Hematopoietic multipotent progenitor cell treated with erythropoietin and hydrocortisone succinate and interleukin-3 and kit ligand, for 4 days (in vitro differentiated cells): ENCODE measurements around the gene AADACL3.

Experiments used
- DNase-seq: peaks from one replicate; pipeline ENCODE4 v3.0.0-alpha.2; 2015

Gene AADACL3

DNA sequence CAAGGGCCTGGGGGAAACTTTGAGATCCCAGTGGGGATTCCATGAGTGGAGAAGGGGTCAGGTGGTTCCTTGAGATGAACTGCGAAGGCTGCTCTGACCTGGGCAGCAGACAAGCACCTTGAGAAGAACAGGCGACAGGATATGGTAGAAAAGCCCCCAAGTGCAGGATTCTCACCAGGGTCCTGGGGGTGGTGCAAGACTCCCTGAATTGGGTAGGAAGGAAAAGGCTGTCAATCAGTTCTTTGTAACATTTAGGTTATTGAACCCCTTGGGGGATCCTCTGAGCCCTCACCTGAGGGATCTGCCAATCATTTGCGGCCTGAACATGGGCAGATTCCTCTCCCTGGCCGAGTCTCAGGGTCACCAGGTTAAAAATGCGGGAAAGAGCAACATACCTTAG lies 55.3 kb downstream of the AADACL3 start:
- DNase-seq = no peak

- DNase-seq = no peak
Measured at GRCh38 chr1:12772520-12772919, 56.6 kb downstream of the AADACL3 start.

DNA sequence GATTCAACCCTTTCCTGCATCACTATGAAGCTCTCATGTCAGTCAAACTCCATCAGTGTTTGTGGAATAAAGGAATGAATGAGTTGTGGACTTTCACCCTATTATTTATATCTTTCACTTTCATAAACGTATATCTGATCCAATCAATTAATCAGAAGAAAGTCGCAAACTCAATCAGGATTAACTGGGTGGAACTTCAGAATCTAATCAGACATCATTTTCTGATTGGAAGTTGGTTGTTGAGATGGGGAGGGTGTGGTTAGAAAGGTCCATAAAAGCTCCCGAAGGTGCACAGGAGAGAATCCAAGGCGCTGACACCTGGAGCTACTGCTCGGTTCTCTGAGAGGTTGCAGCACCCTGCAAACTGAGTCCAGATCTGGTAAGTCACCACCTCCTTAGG lies 57.5 kb downstream of the AADACL3 start, which contains the start of gene PRAMEF12:
Gene PRAMEF12 (plus strand): TSS at position 301 of the 400 bp plus-strand sequence. CDS start 1,130 bp downstream, outside the sequence.
- DNase-seq = no peak

- DNase-seq = no peak
Measured at GRCh38 chr1:12774801-12775345, 59.0 kb downstream of the AADACL3 start.

DNA sequence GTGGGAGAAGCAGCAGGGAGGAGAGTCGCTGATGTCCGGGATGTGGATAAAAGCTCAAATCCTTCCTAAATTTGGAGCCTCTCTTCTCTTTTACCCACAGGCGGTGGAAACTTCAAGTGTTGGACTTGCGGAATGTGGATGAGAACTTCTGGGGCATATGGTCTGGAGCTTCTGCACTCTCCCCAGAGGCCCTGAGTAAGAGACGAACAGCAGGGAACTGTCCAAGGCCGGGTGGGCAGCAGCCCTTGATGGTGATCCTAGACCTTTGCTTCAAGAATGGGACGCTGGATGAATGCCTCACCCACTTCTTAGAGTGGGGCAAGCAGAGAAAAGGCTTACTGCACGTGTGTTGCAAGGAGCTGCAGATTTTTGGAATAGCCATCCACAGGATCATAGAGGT lies 59.5 kb downstream of the AADACL3 start:
- no peak for DNase-seq

DNA sequence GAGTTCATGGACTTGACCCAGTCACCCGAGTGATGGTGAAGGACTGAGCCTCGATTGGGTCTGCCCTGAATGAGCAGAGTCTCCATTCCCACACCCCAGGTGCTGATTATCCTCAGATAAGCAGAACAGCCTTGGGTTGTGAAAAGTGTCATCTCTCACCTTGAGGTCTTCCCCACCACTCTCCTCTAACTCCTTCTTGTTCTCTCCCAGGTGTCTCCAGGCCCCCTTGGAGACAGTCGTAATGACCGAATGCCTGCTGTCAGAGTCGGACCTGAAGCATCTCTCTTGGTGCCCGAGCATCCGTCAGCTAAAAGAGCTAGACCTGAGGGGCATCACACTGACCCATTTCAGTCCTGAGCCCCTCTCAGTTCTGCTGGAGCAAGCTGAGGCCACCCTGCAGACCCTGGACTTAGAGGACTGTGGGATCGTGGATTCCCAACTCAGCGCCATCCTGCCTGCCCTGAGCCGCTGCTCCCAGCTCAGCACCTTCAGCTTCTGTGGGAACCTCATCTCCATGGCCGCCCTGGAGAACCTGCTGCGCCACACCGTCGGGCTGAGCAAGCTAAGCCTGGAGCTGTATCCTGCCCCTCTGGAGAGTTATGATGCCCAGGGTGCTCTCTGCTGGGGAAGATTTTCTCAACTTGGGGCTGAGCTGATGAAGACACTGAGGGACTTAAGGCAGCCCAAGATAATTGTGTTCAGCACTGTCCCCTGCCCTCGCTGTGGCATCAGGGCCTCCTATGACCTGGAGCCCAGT lies 61.1 kb downstream of the AADACL3 start:
- DNase-seq = no peak
